ENCODE results near the gene NDUFAF7.

Gene NDUFAF7

GRCh38 chr2:37243435-37243834 is 12.0 kb downstream of the NDUFAF7 start:
- no peak overlapping the region for H3K4me3 ChIP-seq (ENCODE audit: low read depth, low read length)
- no peak for DNase-seq (ENCODE audit: low read depth)
- no peak for TF ChIP-seq CTCF (conservative IDR thresholded peaks at IDR 0.05; ENCODE audit: low read depth, low read length)

GRCh38 chr2:37244017-37244416 is 12.6 kb downstream of the NDUFAF7 start:
- no peak for TF ChIP-seq CTCF (conservative IDR thresholded peaks at IDR 0.05; ENCODE audit: low read depth, low read length)
- peak; percentile 63 for DNase-seq (ENCODE audit: low read depth)
- no peak overlapping the region for H3K4me3 ChIP-seq (ENCODE audit: low read depth, low read length)

- DNase-seq (ENCODE audit: low read depth): no peak
- no peak for TF ChIP-seq CTCF (conservative IDR thresholded peaks at IDR 0.05; ENCODE audit: low read depth, low read length)
- no peak overlapping the region for H3K4me3 ChIP-seq (ENCODE audit: low read depth, low read length)
These were observed 13.3 kb downstream of the NDUFAF7 start for GRCh38 chr2:37244755-37245154.

GRCh38 chr2:37246205-37246604 is 14.7 kb downstream of the NDUFAF7 start:
- no peak overlapping the region for H3K4me3 ChIP-seq (ENCODE audit: low read depth, low read length)
- no peak for TF ChIP-seq CTCF (conservative IDR thresholded peaks at IDR 0.05; ENCODE audit: low read depth, low read length)
- DNase-seq (ENCODE audit: low read depth): no peak

- no peak for TF ChIP-seq CTCF (conservative IDR thresholded peaks at IDR 0.05; ENCODE audit: low read depth, low read length)
- DNase-seq (ENCODE audit: low read depth): no peak
- no peak overlapping the region for H3K4me3 ChIP-seq (ENCODE audit: low read depth, low read length)
These were observed 19.6 kb downstream of the NDUFAF7 start for GRCh38 chr2:37250869-37251740.

- TF ChIP-seq CTCF (conservative IDR thresholded peaks at IDR 0.05; ENCODE audit: low read depth, low read length): no peak
- no peak overlapping the region for H3K4me3 ChIP-seq (ENCODE audit: low read depth, low read length)
- DNase-seq (ENCODE audit: low read depth): no peak
These were observed 31.1 kb downstream of the NDUFAF7 start for GRCh38 chr2:37262522-37262921.

- H3K4me3 ChIP-seq (ENCODE audit: low read depth, low read length): no peak overlapping the region
- TF ChIP-seq CTCF (conservative IDR thresholded peaks at IDR 0.05; ENCODE audit: low read depth, low read length): no peak
- DNase-seq (ENCODE audit: low read depth): no peak
These were observed 32.4 kb downstream of the NDUFAF7 start for GRCh38 chr2:37263839-37264238.

Data from choroid plexus epithelial cell (primary cell).